B cell (primary cell): ENCODE results near the gene DGKQ. TPM values are rescaled to one million over a fixed set of nuclear protein-coding genes. Genes with fewer than 3 reads are reported as not detected.

Source experiments
- ATAC-seq: fragments of 200-7000 bp; cut with Tn5 transposase; one replicate; pipeline ENCODE4 v1.10.0; 2021; ENCODE audit warnings: low read depth, mild to moderate bottlenecking, moderate number of reproducible peaks, moderate library complexity
- CTCF ChIA-PET: fragments of 350-600 bp; sonication (Branson Sonifier 250); formaldehyde crosslinking; loops from one replicate; lab custom pipeline; 2021; ENCODE audit warnings: antibody characterized with exemption, inconsistent platforms; lab: Charles Lee
- POLR2A ChIA-PET: fragments of 350-600 bp; sonication (Branson Sonifier 250); formaldehyde crosslinking; loops from one replicate; lab custom pipeline; 2021; ENCODE audit warnings: antibody characterized with exemption; lab: Charles Lee
- DNase-seq: peaks from one replicate; pipeline ENCODE4 v3.0.0; 2013
- H2AFZ ChIP-seq: 2 replicates; pipeline ENCODE4 v1.6.1; 2012; ENCODE audit warnings: mild to moderate bottlenecking, low read depth, low read length; ENCODE audit not compliant: insufficient read depth, poor library complexity, severe bottlenecking
- H3K27ac ChIP-seq, 2 donors: 1 replicate in 1 of 2; 2 replicates in 1 of 2; pipeline ENCODE4 v1.5.1; 2012 to 2013; ENCODE audit warnings: low read length in 2 of 2, mild to moderate bottlenecking in 2 of 2, moderate library complexity in 1 of 2
- H3K27me3 ChIP-seq, 4 experiments: fragments of 200-600 bp in 1 of 4; sonication (generic) in 1 of 4; replicated peaks in 1 of 4; 1 replicate in 2 of 4; 2 replicates in 2 of 4; pipeline versions ENCODE4 v1.6.1 to v1.7.0; 2013 to 2016; ENCODE audit warnings: low read length in 3 of 4, mild to moderate bottlenecking in 2 of 4, mixed read lengths in 1 of 4, moderate library complexity in 1 of 4; ENCODE audit not compliant: insufficient read depth in 4 of 4, control insufficient read depth in 3 of 4; ENCODE audit errors: control extremely low read depth in 1 of 4
- H3K36me3 ChIP-seq, 2 experiments: replicated peaks in 1 of 2; 1 replicate in 1 of 2; 2 replicates in 1 of 2; pipeline versions ENCODE4 v1.6.1 to v1.7.1; 2013; ENCODE audit warnings: low read length in 1 of 2; ENCODE audit not compliant: insufficient read depth in 2 of 2, control insufficient read depth in 1 of 2; ENCODE audit errors: control extremely low read depth in 1 of 2, extremely low read depth in 1 of 2
- H3K4me1 ChIP-seq, 2 donors: fragments of 200-600 bp in 1 of 2; sonication (generic) in 1 of 2; 1 replicate in 1 of 2; 2 replicates in 1 of 2; pipeline versions ENCODE4 v1.5.1 to v1.6.1; 2013 to 2017; ENCODE audit warnings: low read length in 2 of 2; ENCODE audit not compliant: control insufficient read depth in 2 of 2, insufficient read depth in 2 of 2
- H3K4me2 ChIP-seq: replicated peaks from 2 replicates; pipeline ENCODE3; 2012; ENCODE audit warnings: mild to moderate bottlenecking, low read depth, low read length; ENCODE audit not compliant: poor library complexity, severe bottlenecking
- H3K4me3 ChIP-seq, 5 experiments: fragments of 200-600 bp in 1 of 5; sonication (generic) in 1 of 5; 1 replicate in 3 of 5; 2 replicates in 2 of 5; pipeline versions ENCODE4 v1.5.1 to v1.7.0; 2011 to 2016; ENCODE audit warnings: low read length in 4 of 5, mild to moderate bottlenecking in 4 of 5, low read depth in 2 of 5, control low read depth in 1 of 5, moderate library complexity in 1 of 5; ENCODE audit not compliant: insufficient read depth in 1 of 5; ENCODE audit errors: control extremely low read depth in 1 of 5, extremely low read depth in 1 of 5
- H3K79me2 ChIP-seq: fragments of 200-600 bp; sonication (generic); one replicate; pipeline ENCODE4 v1.6.0; 2016; ENCODE audit warnings: low read length; ENCODE audit not compliant: control insufficient read depth, insufficient read depth
- H3K9ac ChIP-seq: fragments of 200-600 bp; sonication (generic); 2 replicates; pipeline ENCODE4 v1.6.1; 2017; ENCODE audit warnings: mild to moderate bottlenecking, low read length, moderate library complexity
- H3K9me3 ChIP-seq, 3 donors: one replicate each; pipeline versions ENCODE4 v1.6.1 to v1.7.1; 2013; ENCODE audit warnings: low read length in 2 of 3; ENCODE audit not compliant: control insufficient read depth in 2 of 3, insufficient read depth in 1 of 3; ENCODE audit errors: control extremely low read depth in 1 of 3
- H4K20me1 ChIP-seq: 2 replicates; pipeline ENCODE4 v1.6.0; 2012; ENCODE audit warnings: mild to moderate bottlenecking, low read length; ENCODE audit not compliant: insufficient read depth, control insufficient read depth, poor library complexity, severe bottlenecking
- H3K27ac Mint-ChIP-seq: one replicate; pipeline ENCODE4 v1.8.0; 2021; ENCODE audit warnings: mixed read lengths
- H3K27me3 Mint-ChIP-seq: one replicate; pipeline ENCODE4 v1.8.0; 2021; ENCODE audit warnings: mixed read lengths
- H3K4me1 Mint-ChIP-seq: one replicate; pipeline ENCODE4 v1.8.0; 2021; ENCODE audit warnings: mixed read lengths
- H3K4me3 Mint-ChIP-seq: one replicate; pipeline ENCODE4 v1.8.0; 2021; ENCODE audit warnings: mixed read lengths
- H3K9me3 Mint-ChIP-seq: one replicate; pipeline ENCODE4 v1.8.0; 2022; ENCODE audit warnings: mixed read lengths; ENCODE audit not compliant: insufficient read depth
- EZH2 ChIP-seq: IDR thresholded peaks from 2 replicates; pipeline ENCODE4 v1.6.1; 2012; ENCODE audit warnings: borderline replicate concordance, low read depth, mild to moderate bottlenecking, moderate library complexity, low read length; ENCODE audit not compliant: insufficient read depth, poor library complexity, severe bottlenecking
- WGBS: methylation state at CpG from one replicate; pipeline ENCODE4 v1.1.5; 2013; ENCODE audit warnings: missing lambda C conversion rate; ENCODE audit not compliant: insufficient coverage; 5-methylcytosine and 5-hydroxymethylcytosine counted together
- intact Hi-C: fragments of 100-400 bp; cut with micrococcal nuclease; formaldehyde crosslinking; loops from one replicate; pipeline ENCODE4 v1.10.0; 2022
- polyA plus RNA-seq: library from polyadenylated mRNA; depleted of rRNA; stranded (reverse); fragments of >200 nt; gene quantifications from 2 replicates; pipeline ENCODE4 v1.2.3, GENCODE V29; 2012
- total RNA-seq, 2 donors: library from RNA; stranded (reverse); fragments of 120-200 nt in 1 of 2; gene quantifications; 1 replicate in 1 of 2; 2 replicates in 1 of 2; pipeline versions ENCODE4 v1.2.3 to v1.2.4, GENCODE V29; 2013 to 2022
- TF ChIP-seq, protein P1 (sequence below): fragments of 200-600 bp; IDR thresholded peaks from one replicate; pipeline ENCODE4 v1.8.0; 2022; ENCODE audit warnings: antibody characterized with exemption, mild to moderate bottlenecking

Gene DGKQ
- total and polyA plus RNA-seq, 2 donors (not counting 1 experiment from before 2014, with no cell fraction given): 22.6 to 30.4 TPM

- intact Hi-C loops: no loop called here
- peaks cover 0 to 2% (median 0%) of the 10 kb centered on the region in 3 donors for H3K9me3 ChIP-seq
- WGBS: 91% methylated on average over 8 of the region's 8 CpGs
- H3K4me3 ChIP-seq: no peak overlapping the region
- peaks cover 14 to 23% of the 10 kb centered on the region in 2 donors for H3K4me1 ChIP-seq
- H2AFZ ChIP-seq: no peak overlapping the region
- no peak for TF ChIP-seq EZH2
- TF ChIP-seq, protein P1, sequence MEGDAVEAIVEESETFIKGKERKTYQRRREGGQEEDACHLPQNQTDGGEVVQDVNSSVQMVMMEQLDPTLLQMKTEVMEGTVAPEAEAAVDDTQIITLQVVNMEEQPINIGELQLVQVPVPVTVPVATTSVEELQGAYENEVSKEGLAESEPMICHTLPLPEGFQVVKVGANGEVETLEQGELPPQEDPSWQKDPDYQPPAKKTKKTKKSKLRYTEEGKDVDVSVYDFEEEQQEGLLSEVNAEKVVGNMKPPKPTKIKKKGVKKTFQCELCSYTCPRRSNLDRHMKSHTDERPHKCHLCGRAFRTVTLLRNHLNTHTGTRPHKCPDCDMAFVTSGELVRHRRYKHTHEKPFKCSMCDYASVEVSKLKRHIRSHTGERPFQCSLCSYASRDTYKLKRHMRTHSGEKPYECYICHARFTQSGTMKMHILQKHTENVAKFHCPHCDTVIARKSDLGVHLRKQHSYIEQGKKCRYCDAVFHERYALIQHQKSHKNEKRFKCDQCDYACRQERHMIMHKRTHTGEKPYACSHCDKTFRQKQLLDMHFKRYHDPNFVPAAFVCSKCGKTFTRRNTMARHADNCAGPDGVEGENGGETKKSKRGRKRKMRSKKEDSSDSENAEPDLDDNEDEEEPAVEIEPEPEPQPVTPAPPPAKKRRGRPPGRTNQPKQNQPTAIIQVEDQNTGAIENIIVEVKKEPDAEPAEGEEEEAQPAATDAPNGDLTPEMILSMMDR: no peak
- no peaks in the 10 kb centered on the region for H3K79me2 ChIP-seq
- no peak overlapping the region for H3K27ac Mint-ChIP-seq
- no peak overlapping the region for H3K9ac ChIP-seq
- DNase-seq (no peak), ATAC-seq (no peak)
- H4K20me1 ChIP-seq: no peaks in the 10 kb centered on the region
- peaks cover 17% of the 10 kb centered on the region for H3K4me1 Mint-ChIP-seq
- H3K9me3 Mint-ChIP-seq: no peaks in the 10 kb centered on the region
- no peak overlapping the region for H3K4me3 Mint-ChIP-seq
- POLR2A ChIA-PET: no interaction called here
- CTCF ChIA-PET: no interaction called here
- H3K4me2 ChIP-seq: no peak overlapping the region
- H3K36me3 ChIP-seq: no peaks in the 10 kb centered on the region
- H3K27ac ChIP-seq: no peak overlapping the region
- no peaks in the 10 kb centered on the region for H3K27me3 Mint-ChIP-seq
- H3K27me3 ChIP-seq: peaks cover 0 to 5% (median 1%) of the 10 kb centered on the region in 4 experiments
Observed at GRCh38 chr4:1015179-1015578, 41.8 kb upstream of the DGKQ start.

DNA sequence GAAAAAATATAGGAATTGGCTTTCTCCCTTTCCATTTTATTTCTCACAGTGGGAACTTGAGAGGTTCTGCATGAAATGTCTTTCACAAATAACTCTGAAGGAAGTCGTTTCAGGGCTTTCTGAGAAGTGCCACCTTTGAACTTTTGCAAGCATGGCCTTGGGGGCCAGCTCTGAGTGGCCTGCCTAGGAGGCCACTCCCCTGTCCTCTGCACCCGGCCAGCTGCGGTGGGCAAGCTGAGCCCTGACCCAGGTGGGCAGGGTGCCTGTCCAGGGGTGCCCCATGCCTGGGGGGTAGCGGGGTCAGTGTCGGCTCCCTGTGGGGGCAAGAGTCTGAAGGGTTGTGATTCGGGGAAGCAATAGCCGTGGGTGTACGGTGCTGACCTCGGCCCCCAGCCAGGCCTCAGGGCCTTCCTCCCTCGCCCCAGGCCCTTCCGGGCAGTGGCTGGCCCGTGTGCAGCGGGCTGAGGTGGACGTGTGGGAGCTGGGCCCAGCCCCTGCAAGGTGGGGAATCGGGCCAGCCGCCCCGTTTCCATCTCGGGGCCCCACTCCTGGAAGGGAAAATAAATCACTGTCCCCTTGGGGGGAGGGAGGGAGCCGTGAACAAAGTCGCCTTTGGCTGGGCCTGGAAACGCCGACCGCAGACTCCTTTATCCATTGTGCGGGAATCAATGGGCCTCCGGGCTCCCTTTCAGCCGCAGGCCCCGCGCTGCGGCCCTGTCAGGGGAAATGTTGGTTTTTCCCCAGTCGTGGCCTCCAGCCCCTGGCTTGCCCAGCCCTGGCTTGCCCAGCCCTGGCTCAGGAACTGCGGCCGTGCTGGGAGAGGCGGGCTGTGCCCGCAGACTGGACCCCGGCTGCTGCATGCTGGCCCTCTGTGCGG lies 41.2 kb upstream of the DGKQ start:
- Histone ChIP-seq H2AFZ (no peak overlapping the region), H3K36me3 (no peaks in the 10 kb centered on the region), H3K27me3 (peaks cover 0 to 5% (median 1%) of the 10 kb centered on the region in 4 experiments), H3K4me1 (peaks cover 15 to 19% of the 10 kb centered on the region in 2 donors), H3K9me3 (peaks cover 0 to 2% (median 0%) of the 10 kb centered on the region in 3 donors), H3K27ac (no peak overlapping the region), H4K20me1 (no peaks in the 10 kb centered on the region), H3K9ac (no peak overlapping the region), H3K4me3 (no peak overlapping the region), H3K79me2 (no peaks in the 10 kb centered on the region), H3K4me2 (no peak overlapping the region)
- Mint-ChIP-seq H3K27ac (no peak overlapping the region), H3K4me3 (peak overlapping the region; percentile 56), H3K4me1 (peaks cover 14% of the 10 kb centered on the region), H3K27me3 (no peaks in the 10 kb centered on the region), H3K9me3 (no peaks in the 10 kb centered on the region)
- no peak for DNase-seq
- 97% methylated on average over 36 of the region's 36 CpGs for WGBS
- ChIA-PET POLR2A (no interaction called here), CTCF (no interaction called here)
- no peak for ATAC-seq
- intact Hi-C loops: no loop called here
- no peak for TF ChIP-seq EZH2
- TF ChIP-seq, protein P1: no peak
